ENCODE measurements around the gene OXSM.

DNA sequence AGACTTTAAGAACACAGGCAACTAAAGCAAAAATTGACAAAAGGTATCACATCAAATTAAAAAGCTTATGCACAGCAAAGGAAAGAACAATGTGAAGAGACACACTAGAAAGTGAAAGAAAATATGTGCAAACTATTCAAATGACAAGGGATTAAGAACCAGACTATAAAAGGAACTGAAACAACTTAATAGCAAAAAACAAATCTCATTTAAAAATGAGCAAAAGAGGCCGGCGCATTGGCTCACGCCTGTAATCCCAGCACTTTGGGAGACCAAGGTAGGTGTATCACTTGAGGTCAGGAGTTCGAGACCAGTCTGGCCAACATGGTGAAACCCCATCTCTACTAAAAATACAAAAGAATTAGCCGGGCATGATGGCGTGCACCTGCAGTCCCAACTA lies 21.0 kb upstream of the OXSM start:
- TF ChIP-seq CTCF (IDR thresholded peaks at IDR 0.05) (no peak), REST (IDR thresholded peaks at IDR 0.05; ENCODE audit: insufficient read depth in 1 of 2, low read depth in 2 of 2, low read length in 1 of 2) (no peak)

Data from Panc1 (cell line).